ENCODE data around the gene CLDN9. TPM values are rescaled to one million over a fixed set of nuclear protein-coding genes. Genes with fewer than 3 reads are reported as not detected.

Gene CLDN9
- total RNA-seq, 1 experiment from 2014 or later = 1.3 TPM

DNA sequence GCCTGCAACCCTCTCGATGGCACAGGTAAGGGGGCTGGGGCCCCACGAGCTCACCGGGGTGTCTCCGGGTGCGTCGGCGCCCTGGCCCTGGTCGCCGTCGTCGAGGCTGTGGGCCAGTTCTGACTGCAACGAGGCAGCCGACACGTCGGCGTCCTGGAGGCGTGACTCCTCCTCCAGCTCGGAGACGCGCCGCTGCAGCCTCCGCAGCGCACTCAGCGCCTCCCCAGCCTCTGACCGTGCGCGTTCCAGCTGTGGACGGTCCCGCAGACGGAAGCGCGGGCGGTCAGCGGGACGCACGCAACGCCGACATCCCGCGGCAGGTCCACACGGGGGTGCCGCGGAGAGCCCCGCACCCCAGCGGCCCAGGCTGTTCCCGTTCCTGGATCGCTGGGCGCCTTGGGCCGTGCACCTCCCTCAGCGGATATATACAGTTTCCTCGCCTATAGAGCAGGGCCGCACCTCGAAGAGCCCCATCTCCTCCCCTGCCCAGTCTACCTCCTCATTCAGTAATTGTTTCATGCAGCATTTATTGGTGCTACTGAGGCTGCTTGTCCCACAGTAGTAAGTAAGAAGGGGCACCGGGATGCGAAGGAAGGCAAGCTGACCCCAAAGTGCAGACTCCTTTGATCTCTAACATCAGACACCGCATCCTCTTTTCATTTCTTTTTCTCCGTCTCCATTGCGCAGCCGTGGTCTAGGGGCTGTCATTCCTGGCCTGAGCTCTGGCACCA is 16.9 kb downstream of the CLDN9 start:
- no peak overlapping the region for H2AFZ ChIP-seq (ENCODE audit: low read length)
- peak; percentile 42 for DNase-seq
- no peak overlapping the region for H2BK120ac ChIP-seq (ENCODE audit: low read depth, low read length, poor library complexity, severe bottlenecking)
- no peaks in the 10 kb centered on the region for H3K9me3 Mint-ChIP-seq
- H3K4me2 ChIP-seq (ENCODE audit: insufficient read depth, insufficient read length, low read length) = no peak overlapping the region
- H3K23me2 ChIP-seq (ENCODE audit: insufficient read length, low read depth, low read length, poor library complexity, severe bottlenecking) = no peaks in the 10 kb centered on the region
- H3K79me1 ChIP-seq (ENCODE audit: insufficient read depth, low read depth, low read length, poor library complexity, severe bottlenecking) = no peaks in the 10 kb centered on the region
- H3K56ac ChIP-seq (ENCODE audit: insufficient read length, low read depth, low read length) = no peak overlapping the region
- WGBS (ENCODE audit: extremely low coverage, insufficient read length, low lambda C conversion rate) = no CpG with 5 or more reads among the region's 59 CpGs
- no peak overlapping the region for H3K9ac ChIP-seq (ENCODE audit: extremely low read depth, insufficient read length, low read length)
- peaks cover 3% of the 10 kb centered on the region for H4K20me1 ChIP-seq (ENCODE audit: control insufficient read depth, insufficient read depth, insufficient read length)
- peaks cover 12 to 36% of the 10 kb centered on the region in 2 experiments for H3K4me1 Mint-ChIP-seq
- H3K14ac ChIP-seq (ENCODE audit: insufficient read depth, low read length) = no peak overlapping the region
- H2BK20ac ChIP-seq (ENCODE audit: low read depth, low read length, poor library complexity, severe bottlenecking) = no peak overlapping the region
- H4K91ac ChIP-seq (ENCODE audit: insufficient read length, low read depth, low read length) = no peak overlapping the region
- H3K18ac ChIP-seq (ENCODE audit: insufficient read length, low read depth, low read length) = no peak overlapping the region
- H3K9me3 ChIP-seq (ENCODE audit: control insufficient read depth, low read depth, low read length) = no peaks in the 10 kb centered on the region
- H2AK5ac ChIP-seq (ENCODE audit: insufficient read length, low read length) = no peak overlapping the region
- no peak overlapping the region for H3T11ph ChIP-seq (ENCODE audit: low read length)
- peaks cover 17% of the 10 kb centered on the region for H3K27me3 Mint-ChIP-seq (ENCODE audit: low read depth)
- no peak overlapping the region for H4K8ac ChIP-seq (replicated peaks; ENCODE audit: insufficient read length, low read depth, low read length)
- H3K4me3 Mint-ChIP-seq = peak overlapping the region in 1 of 2 experiments; percentile 2; a peak in 1 of 5 replicates
- no peak overlapping the region for H3K23ac ChIP-seq (ENCODE audit: insufficient read length, low read depth, low read length)
- H2BK5ac ChIP-seq (ENCODE audit: insufficient read length, low read length) = no peak overlapping the region
- no peaks in the 10 kb centered on the region for H3K27me3 ChIP-seq (ENCODE audit: insufficient read depth, low read length)
- H3K36me3 Mint-ChIP-seq (ENCODE audit: insufficient read depth in 1 of 3, low read depth in 3 of 3) = peaks cover 11 to 38% (median 34%) of the 10 kb centered on the region in 3 experiments; a peak in 6 of 7 replicates
- no peak for TF ChIP-seq CTCF (conservative IDR thresholded peaks at IDR 0.05)
- H4K5ac ChIP-seq (ENCODE audit: insufficient read length, low read depth, low read length) = no peak overlapping the region
- no peak overlapping the region for H2BK12ac ChIP-seq (ENCODE audit: insufficient read length, low read depth, low read length)
- H3K4ac ChIP-seq (ENCODE audit: low read depth, low read length) = no peak overlapping the region
- 0 out of 7 replicates have a peak overlapping the region, but pooled peaks of 1 of the 3 experiments have one; percentile 73 for H3K27ac Mint-ChIP-seq
- H3K4me1 ChIP-seq (ENCODE audit: insufficient read depth, low read length) = no peaks in the 10 kb centered on the region
- no peak overlapping the region for H2BK15ac ChIP-seq (ENCODE audit: low read depth, low read length)
- H3K79me2 ChIP-seq (ENCODE audit: insufficient read depth, low read length) = no peaks in the 10 kb centered on the region
- no peak overlapping the region for H3K27ac ChIP-seq (ENCODE audit: insufficient read length, low read depth, low read length)
